Activated T-helper 2 cell treated with anti-CD3 and anti-CD28 coated beads, Interferon-gamma antibody, Interleukin-2, Interleukin-4, amounts not matched to agents 10 μg/mL and 5 μg/mL and 100 μg/mL, durations not matched to agents 14 hours and 24 hours and 36 hours (primary cell): Measurements from ENCODE around the gene TNFAIP6. TPM values are rescaled to one million over a fixed set of nuclear protein-coding genes. Genes with fewer than 3 reads are reported as not detected.

Source experiments
- DNase-seq: peaks from one replicate; pipeline ENCODE4 v3.0.0; 2021; ENCODE audit warnings: low spot score
- H3K27ac Mint-ChIP-seq: one replicate; pipeline ENCODE4 v1.8.0; 2021; ENCODE audit warnings: mixed read lengths
- H3K27me3 Mint-ChIP-seq: one replicate; pipeline ENCODE4 v1.8.0; 2021; ENCODE audit warnings: low read depth, mixed read lengths
- H3K36me3 Mint-ChIP-seq: one replicate; pipeline ENCODE4 v1.8.0; 2021; ENCODE audit warnings: low read depth, mixed read lengths
- H3K4me1 Mint-ChIP-seq: one replicate; pipeline ENCODE4 v1.8.0; 2021; ENCODE audit warnings: low read depth, mixed read lengths
- H3K4me3 Mint-ChIP-seq: one replicate; pipeline ENCODE4 v1.8.0; 2021; ENCODE audit warnings: low read depth, mild to moderate bottlenecking, moderate library complexity, mixed read lengths
- H3K9me3 Mint-ChIP-seq: one replicate; pipeline ENCODE4 v1.8.0; 2021; ENCODE audit warnings: mixed read lengths
- intact Hi-C: fragments of 100-400 bp; cut with micrococcal nuclease; formaldehyde crosslinking; loops from one replicate; pipeline ENCODE4 v1.15.1; 2023
- total RNA-seq: library from RNA; stranded (reverse); gene quantifications from 2 replicates; pipeline ENCODE4 v1.2.3, GENCODE V29; 2022

The TNFAIP6 gene
- total RNA-seq, 1 donor from 2014 or later, result not detected

DNA sequence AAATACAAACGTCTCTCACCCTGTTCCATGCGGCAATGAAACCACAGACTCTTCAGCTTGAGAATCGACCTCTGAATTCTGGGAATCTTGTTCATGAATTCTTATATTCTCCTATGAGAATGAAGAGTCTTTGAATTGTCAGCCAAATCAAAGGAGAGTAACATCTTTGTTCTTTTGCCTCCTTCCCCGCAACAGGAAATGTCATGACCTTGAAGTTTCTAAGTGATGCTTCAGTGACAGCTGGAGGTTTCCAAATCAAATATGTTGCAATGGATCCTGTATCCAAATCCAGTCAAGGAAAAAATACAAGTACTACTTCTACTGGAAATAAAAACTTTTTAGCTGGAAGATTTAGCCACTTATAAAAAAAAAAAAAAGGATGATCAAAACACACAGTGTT is 21.8 kb downstream of the TNFAIP6 start:
- intact Hi-C loops, result no loop called here
- H3K4me1 Mint-ChIP-seq, result peaks cover 7% of the 10 kb centered on the region
- no peak overlapping the region for H3K27ac Mint-ChIP-seq
- H3K36me3 Mint-ChIP-seq, result no peaks in the 10 kb centered on the region
- no peak overlapping the region for H3K4me3 Mint-ChIP-seq
- DNase-seq, result no peak
- no peaks in the 10 kb centered on the region for H3K9me3 Mint-ChIP-seq
- peaks cover 4% of the 10 kb centered on the region for H3K27me3 Mint-ChIP-seq

DNA sequence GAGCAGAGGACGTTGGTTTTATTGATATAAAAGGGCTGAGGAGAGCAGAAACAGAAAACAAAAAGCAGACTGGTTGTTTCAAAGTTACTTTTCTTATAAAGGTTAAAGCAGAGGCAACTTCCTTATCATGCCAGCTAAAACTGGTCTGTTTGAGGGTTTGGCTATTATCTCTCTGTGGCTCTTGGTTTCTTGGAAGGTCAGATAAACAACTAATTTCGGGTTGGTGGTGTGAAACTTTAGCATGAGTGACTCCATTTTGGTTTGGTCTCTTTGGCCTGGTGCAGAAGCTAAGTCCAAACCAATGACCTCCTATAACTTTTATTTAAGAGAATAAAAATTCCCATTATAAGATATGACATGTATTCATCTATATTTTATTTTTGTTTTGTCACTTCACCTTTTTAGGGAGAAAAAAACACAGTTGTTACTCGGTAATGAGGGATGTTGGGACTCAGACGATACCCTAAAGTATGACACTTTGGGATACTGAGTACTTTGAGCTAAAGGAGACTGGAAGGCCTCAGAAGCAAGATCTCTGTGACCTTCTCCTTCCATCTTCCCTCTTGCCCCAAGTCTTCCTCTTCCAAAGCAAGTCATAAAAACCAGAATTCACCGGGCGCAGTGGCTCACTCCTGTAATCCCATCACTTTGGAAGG is 23.3 kb downstream of the TNFAIP6 start:
- Mint-ChIP-seq H3K27ac (no peak overlapping the region), H3K36me3 (no peaks in the 10 kb centered on the region), H3K27me3 (peaks cover 4% of the 10 kb centered on the region), H3K4me3 (no peak overlapping the region), H3K9me3 (no peaks in the 10 kb centered on the region), H3K4me1 (peaks cover 4% of the 10 kb centered on the region)
- DNase-seq, result no peak
- intact Hi-C loops, result no loop called here

DNA sequence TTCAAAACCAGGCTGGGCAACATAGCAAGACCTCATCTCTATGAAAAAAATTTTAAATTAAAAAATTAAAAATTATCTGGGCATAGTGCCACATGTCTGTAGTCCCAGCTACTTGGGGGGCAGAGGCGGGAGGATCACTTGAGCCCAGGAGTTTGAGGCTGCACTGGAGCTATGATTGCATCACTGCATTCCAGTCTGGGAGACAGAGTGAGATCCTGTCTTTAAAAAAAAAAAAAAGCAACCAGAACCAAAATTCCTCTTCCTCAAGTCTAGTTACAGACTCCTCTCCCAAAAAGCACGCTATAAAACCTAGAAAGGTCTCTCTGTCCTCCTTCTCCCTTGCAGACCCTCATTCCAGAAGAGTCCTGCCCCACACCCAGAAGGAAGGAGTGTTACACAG is 23.9 kb downstream of the TNFAIP6 start:
- H3K27me3 Mint-ChIP-seq, result peaks cover 4% of the 10 kb centered on the region
- no peak overlapping the region for H3K4me3 Mint-ChIP-seq
- H3K9me3 Mint-ChIP-seq, result no peaks in the 10 kb centered on the region
- peaks cover 4% of the 10 kb centered on the region for H3K4me1 Mint-ChIP-seq
- intact Hi-C loops, result no loop called here
- H3K27ac Mint-ChIP-seq, result no peak overlapping the region
- DNase-seq, result no peak
- no peaks in the 10 kb centered on the region for H3K36me3 Mint-ChIP-seq

DNA sequence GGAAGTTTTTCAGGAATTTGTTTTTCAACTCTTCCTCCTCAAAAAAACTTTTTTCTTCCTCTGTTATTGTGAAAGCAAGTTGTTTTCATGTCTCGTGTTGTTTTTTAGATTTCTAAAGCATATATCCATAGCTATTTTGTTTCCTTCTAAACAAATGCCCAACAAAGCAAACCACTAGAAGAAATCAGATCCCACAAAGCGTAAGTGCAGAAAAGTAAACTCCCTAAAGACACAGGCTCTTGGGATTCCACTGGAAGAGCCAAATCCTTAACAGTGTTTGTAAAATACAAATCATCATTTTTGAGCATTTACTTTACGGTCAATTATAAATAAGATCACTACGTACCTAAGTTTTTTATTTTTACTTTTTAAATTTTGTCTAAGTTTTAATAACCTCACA is 30.6 kb downstream of the TNFAIP6 start:
- Mint-ChIP-seq H3K4me1 (no peaks in the 10 kb centered on the region), H3K9me3 (no peaks in the 10 kb centered on the region), H3K27ac (no peak overlapping the region), H3K4me3 (no peak overlapping the region), H3K36me3 (no peaks in the 10 kb centered on the region), H3K27me3 (peaks cover 2% of the 10 kb centered on the region)
- no peak for DNase-seq
- intact Hi-C loops, result no loop called here

DNA sequence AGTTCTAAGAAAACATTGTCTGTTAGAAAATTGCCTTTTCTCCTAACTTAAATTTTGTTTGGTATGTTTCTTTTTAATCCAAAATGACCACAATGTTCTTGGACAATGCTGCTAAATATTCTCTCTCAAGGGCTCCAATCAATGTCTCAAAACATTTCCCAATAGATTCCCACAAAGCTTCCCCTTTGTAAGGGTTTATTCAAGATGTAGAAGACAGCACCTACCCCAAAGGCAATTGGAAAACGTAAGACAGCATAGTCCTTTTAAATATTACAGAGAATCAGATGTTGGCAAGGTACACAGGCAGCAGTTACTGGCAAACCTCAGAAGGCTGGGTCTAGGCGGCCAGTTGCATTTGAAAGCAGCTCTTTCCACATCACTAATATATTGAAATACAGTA is 34.0 kb downstream of the TNFAIP6 start:
- Mint-ChIP-seq H3K4me3 (no peak overlapping the region), H3K27ac (no peak overlapping the region), H3K27me3 (peaks cover 2% of the 10 kb centered on the region), H3K4me1 (no peaks in the 10 kb centered on the region), H3K9me3 (no peaks in the 10 kb centered on the region), H3K36me3 (no peaks in the 10 kb centered on the region)
- no peak for DNase-seq
- intact Hi-C loops, result no loop called here

DNA sequence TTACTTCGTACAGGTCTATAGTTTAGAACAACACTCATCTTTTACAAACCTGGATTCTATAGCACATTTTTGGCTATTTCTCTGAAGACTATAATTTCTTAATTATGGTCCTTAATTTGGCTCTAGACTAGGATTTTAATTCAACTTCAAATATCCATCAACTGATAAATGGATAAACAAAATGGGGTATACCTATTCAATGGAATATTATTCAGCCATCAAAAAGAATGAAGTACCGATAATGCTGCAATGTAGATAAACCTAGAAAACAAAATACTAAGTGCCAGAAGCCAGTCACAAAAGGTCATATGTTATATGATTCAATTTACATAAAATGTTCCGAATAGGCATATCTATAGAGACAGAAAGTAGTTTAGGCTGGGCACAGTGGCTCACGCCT is 37.1 kb downstream of the TNFAIP6 start:
- Mint-ChIP-seq H3K4me1 (no peaks in the 10 kb centered on the region), H3K4me3 (no peak overlapping the region), H3K27ac (no peak overlapping the region), H3K27me3 (peaks cover 2% of the 10 kb centered on the region), H3K36me3 (no peaks in the 10 kb centered on the region), H3K9me3 (no peaks in the 10 kb centered on the region)
- intact Hi-C loops, result no loop called here
- DNase-seq, result no peak

DNA sequence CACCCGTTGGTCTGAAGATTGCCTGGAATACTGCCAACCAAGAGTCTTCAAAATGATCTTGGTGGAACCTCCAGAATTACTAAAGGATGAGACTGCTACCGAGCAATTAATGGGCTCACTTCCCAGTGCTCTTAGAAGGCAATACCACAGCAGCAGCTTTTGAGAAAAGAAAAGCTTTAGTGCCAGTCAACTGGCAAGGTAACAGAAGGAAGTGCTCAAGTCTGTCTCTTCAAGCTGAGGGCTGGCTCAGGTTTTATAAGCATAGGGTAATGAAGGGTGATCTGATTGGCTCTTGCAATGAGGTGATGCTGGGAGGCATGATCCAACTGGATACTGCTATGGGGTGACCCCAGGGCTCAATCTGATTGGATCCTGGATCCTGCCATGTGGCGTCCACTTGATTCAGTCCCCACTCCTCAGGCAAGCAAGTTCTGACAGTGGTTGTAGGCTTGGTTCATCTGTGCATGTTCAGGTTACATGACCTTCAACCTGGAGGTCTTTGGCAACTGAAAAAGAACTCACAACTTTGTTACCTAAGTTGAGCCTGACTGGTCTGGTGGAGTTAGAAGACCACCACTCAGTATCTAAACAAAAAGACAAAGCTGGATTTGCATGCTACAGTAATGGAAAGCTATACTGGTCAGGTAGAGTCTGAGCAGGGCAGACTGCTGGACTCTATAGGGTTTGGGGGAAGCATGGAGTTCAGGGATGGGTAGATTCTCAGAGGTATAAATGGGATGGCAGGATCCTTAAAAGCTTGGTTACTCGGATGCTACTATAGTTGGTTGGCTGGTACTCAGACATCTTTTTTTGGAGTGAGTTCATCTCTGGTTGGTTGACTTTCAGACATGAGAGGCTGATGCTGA is 38.4 kb downstream of the TNFAIP6 start:
- no peak for DNase-seq
- Mint-ChIP-seq H3K9me3 (no peaks in the 10 kb centered on the region), H3K27me3 (peaks cover 2% of the 10 kb centered on the region), H3K4me1 (no peaks in the 10 kb centered on the region), H3K4me3 (no peak overlapping the region), H3K27ac (no peak overlapping the region), H3K36me3 (no peaks in the 10 kb centered on the region)
- intact Hi-C loops, result no loop called here

DNA sequence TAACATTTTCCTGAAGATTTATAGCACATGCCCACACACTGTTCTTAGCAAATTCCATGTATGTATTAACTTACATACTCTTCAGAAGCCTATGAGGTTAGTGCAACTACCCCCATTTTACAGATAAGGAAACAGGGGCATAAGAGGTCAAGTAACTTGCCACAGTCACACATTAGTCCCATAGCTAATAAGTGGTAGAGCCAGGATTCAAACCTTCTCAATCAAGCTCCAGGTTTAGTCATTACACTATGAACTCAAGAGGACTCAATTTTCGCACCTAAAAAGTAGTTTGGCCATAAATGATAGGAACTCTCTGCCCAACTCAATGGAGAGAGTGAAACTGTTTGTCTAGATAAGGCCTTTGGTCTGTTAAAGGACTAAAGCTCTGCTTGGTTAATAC is 42.6 kb downstream of the TNFAIP6 start:
- intact Hi-C loops, result no loop called here
- no peak for DNase-seq
- Mint-ChIP-seq H3K4me1 (no peaks in the 10 kb centered on the region), H3K27ac (no peak overlapping the region), H3K27me3 (no peaks in the 10 kb centered on the region), H3K36me3 (no peaks in the 10 kb centered on the region), H3K4me3 (no peak overlapping the region), H3K9me3 (no peaks in the 10 kb centered on the region)

DNA sequence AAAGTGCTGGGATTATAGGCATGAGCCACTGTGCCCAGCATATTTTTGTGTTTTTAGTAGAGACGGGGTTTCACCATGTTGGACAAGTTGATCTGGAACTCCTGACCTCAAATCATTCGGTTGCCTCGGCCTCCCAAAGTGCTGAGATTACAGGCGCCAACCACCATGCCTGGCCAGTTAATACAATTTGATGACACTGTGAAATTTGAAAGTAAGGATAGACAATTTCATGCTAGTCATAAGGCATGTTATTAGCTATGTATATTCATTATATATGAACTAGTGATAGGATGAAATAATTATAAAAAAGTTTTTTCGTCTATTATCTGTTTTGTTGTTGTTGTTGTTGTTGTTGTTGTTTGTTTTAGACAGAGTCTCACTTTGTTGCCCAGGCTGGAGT is 43.8 kb downstream of the TNFAIP6 start:
- Mint-ChIP-seq H3K36me3 (no peaks in the 10 kb centered on the region), H3K4me1 (no peaks in the 10 kb centered on the region), H3K9me3 (no peaks in the 10 kb centered on the region), H3K27ac (no peak overlapping the region), H3K27me3 (peaks cover under 1% of the 10 kb centered on the region), H3K4me3 (no peak overlapping the region)
- no peak for DNase-seq
- intact Hi-C loops, result no loop called here

DNA sequence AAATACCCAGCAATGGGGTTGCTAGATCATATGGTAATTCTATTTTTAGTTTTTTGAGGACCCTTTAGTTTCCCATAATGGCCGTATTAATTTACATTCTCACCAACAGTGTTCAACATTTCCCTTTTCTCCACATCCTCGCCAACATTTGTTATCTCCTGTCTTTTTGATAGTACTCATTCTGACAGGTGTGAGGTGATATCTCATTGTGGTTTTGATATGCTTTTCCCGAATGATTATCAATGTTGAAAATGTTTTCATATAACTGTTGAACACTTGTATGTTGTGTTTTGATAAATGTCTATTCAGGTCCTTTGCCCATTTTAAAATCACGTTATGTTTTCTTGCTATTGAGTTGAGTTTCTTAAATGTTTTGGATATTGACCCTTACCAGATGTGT is 46.5 kb downstream of the TNFAIP6 start:
- Mint-ChIP-seq H3K9me3 (no peaks in the 10 kb centered on the region), H3K27ac (no peak overlapping the region), H3K4me1 (no peaks in the 10 kb centered on the region), H3K27me3 (peaks cover 2% of the 10 kb centered on the region), H3K36me3 (no peaks in the 10 kb centered on the region), H3K4me3 (no peak overlapping the region)
- no peak for DNase-seq
- intact Hi-C loops, result no loop called here

DNA sequence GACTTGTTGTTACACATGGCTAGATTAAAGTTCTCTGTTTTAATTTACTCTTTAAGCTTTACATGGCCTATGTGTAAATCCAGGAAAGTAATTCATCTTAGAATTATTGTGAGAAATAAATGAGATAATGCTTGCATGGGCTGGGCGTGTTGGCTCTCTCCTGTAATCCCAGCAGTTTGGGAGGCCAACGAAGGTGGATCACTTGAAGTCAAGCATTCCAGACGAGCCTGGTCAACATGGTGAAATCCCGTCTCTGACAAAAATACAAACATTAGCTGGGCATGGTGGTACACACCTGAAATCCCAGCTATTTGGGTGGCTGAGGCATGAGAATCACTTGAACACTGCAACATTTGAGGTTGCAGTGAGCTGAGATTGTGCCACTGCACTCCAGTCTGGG is 48.0 kb downstream of the TNFAIP6 start:
- no peaks in the 10 kb centered on the region for H3K9me3 Mint-ChIP-seq
- peaks cover 4% of the 10 kb centered on the region for H3K4me1 Mint-ChIP-seq
- no peak overlapping the region for H3K27ac Mint-ChIP-seq
- peaks cover 7% of the 10 kb centered on the region for H3K36me3 Mint-ChIP-seq
- peaks cover 2% of the 10 kb centered on the region for H3K27me3 Mint-ChIP-seq
- DNase-seq, result no peak
- intact Hi-C loops, result no loop called here
- no peak overlapping the region for H3K4me3 Mint-ChIP-seq

DNA sequence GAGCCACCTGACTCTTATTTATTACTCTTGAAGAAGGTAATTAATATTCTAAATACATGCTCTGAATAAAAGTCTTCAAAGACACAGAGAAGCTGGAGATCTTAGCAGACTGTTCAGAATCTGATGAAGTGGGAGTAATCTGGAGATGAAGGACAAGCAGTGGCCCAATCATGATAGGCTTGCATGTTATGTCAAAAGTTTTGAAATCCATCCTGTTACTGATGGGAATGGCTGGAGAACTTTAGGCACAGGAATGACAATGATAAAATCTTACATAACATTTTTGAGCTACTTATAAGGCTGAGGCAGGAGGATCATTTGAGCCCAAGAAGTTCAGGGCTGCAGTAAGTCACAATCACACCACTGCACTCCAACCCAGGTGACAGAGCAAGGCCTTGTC is 49.9 kb downstream of the TNFAIP6 start:
- DNase-seq, result no peak
- Mint-ChIP-seq H3K27me3 (peaks cover 2% of the 10 kb centered on the region), H3K27ac (no peak overlapping the region), H3K4me1 (peaks cover 13% of the 10 kb centered on the region), H3K9me3 (no peaks in the 10 kb centered on the region), H3K4me3 (no peak overlapping the region), H3K36me3 (peaks cover 17% of the 10 kb centered on the region)
- intact Hi-C loops, result no loop called here

DNA sequence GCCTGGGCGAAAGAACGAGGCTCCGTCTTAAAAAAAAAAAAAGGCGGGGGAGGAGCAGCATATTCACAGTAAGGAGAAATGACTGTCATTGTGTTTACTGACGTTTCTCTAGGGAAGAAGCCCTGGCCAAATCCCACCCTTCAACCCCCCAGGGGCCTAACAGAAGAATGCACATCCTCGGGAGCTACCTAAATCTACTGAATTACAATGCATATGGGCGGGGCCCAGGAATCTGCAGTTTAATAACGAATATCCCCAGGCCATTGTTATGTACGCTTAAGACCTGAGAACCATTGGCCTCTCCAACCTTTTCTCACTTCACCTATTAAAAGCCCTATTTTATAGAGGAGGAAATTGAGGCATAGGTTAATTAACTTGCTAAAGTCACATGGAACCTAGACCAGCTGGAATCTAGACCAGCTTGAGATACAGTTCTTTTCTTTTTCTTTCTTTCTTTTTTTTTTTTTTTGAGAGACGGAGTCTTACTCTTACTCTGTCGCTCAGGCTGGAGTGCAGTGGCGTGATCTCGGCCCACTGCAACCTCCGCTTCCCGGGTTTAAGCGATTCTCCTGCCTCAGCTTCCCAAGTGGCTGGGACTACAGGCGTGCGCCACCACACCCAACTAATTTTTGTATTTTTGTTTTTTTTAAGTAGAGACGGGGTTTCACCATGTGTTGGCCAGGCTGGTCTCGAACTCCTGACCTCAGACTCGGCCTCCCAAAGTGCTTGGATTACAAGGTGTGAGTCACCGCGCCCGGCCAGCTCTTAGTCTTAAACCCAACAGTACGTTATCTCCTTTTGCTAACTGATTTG is 51.6 kb downstream of the TNFAIP6 start:
- H3K27me3 Mint-ChIP-seq, result peaks cover 2% of the 10 kb centered on the region
- intact Hi-C loops, result loop anchor here (2.0 kb wide), 2 partner anchors 120 to 148 kb away; partner anchors contain the start of genes NMI and RBM43
- peaks cover 15% of the 10 kb centered on the region for H3K4me1 Mint-ChIP-seq
- H3K27ac Mint-ChIP-seq, result peak overlapping the region; percentile 92
- no peaks in the 10 kb centered on the region for H3K9me3 Mint-ChIP-seq
- no peak for DNase-seq
- peak overlapping the region; percentile 93 for H3K4me3 Mint-ChIP-seq
- peaks cover 31% of the 10 kb centered on the region for H3K36me3 Mint-ChIP-seq
